T-helper 1 cell treated with Interleukin-12 subunit alpha and Interleukin-12 subunit beta and Interleukin-4 antibody, amounts not matched to agents 30 μg/mL and 1 μg/mL, for 36 hours (primary cell): ENCODE results near the gene IGDCC3.
"Not testable (repeated sequence)": the region's sequence is repeated elsewhere in the genome, so short reads cannot be mapped to it uniquely, and the experiment has no call there.

Experiments used
- H3K27ac Mint-ChIP-seq: one replicate; pipeline ENCODE4 v1.8.0; 2021; ENCODE audit warnings: mild to moderate bottlenecking, mixed read lengths
- H3K27me3 Mint-ChIP-seq: one replicate; pipeline ENCODE4 v1.8.0; 2021; ENCODE audit warnings: low read depth, mixed read lengths
- H3K36me3 Mint-ChIP-seq: one replicate; pipeline ENCODE4 v1.8.0; 2021; ENCODE audit warnings: low read depth, mixed read lengths
- H3K4me1 Mint-ChIP-seq: one replicate; pipeline ENCODE4 v1.8.0; 2021; ENCODE audit warnings: low read depth, mixed read lengths
- H3K4me3 Mint-ChIP-seq: one replicate; pipeline ENCODE4 v1.8.0; 2021; ENCODE audit warnings: mild to moderate bottlenecking, moderate library complexity, mixed read lengths
- H3K9me3 Mint-ChIP-seq: one replicate; pipeline ENCODE4 v1.8.0; 2021; ENCODE audit warnings: mixed read lengths

Gene IGDCC3

DNA sequence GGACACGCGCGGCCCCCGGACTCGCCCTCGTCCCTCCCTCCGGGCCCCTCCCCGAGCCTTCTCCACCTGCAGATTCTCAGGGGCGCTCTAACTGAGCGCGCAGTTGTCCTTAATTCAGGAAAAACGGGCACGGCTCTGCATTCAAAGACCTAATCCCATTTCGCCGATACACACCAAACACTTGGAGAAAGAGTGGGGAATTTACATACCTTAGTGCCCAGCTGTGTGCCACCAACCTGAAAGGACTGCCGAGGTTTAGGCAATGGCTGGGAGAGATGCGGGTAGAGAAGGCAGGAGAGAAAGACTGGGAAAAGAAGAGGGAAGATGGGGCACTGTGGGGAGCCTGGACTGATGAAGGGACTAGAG lies 21.8 kb downstream of the IGDCC3 start:
- Mint-ChIP-seq H3K27ac (no peak overlapping the region), H3K36me3 (peaks cover 2% of the 10 kb centered on the region), H3K4me1 (peaks cover 2% of the 10 kb centered on the region), H3K27me3 (peaks cover 71% of the 10 kb centered on the region), H3K9me3 (peaks cover 6% of the 10 kb centered on the region), H3K4me3 (no peak overlapping the region)

DNA sequence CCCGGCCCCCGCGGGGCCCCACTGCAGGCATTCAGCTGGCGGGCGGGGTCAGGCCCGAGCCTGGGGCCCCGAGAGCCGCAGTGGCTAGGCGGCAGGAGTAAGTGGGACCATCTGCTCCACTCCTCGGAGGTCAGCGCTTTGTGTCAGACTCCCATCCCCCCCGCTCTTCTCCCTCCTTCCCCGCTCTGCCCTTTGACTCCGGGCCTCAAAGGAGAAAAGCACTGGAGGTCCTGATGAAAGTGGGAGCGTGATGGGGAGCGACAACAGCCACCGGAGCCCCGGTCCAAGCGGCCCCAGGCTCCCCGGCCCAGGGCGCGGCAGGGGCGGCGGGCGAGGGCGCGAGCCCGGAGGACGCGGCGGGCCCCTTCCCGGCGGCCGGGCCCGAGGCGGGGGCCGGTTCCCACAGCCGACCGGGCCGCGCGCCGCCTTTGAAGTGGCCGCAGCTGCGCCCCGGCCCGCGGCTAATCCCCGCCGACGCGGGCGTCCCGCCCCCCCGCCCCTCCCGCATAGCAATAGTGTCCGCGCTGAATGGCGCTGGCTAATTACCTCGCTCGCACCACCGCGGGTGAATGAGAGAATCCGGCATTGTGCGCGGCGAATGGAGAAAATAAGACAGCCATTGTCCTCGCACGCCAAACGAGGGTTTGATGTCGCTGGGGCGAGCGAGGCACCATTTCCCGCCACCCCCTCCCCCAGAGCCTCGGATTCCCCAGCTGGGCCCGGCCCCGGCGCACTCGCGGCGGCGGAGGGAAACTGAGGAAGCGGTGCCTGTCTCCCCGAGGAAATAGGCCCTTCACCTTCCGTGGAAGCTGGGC lies 22.4 kb downstream of the IGDCC3 start:
- Mint-ChIP-seq H3K4me3 (no peak overlapping the region), H3K36me3 (peaks cover 2% of the 10 kb centered on the region), H3K27me3 (peaks cover 70% of the 10 kb centered on the region), H3K4me1 (peaks cover 2% of the 10 kb centered on the region), H3K27ac (no peak overlapping the region), H3K9me3 (peaks cover 10% of the 10 kb centered on the region)

GRCh38 chr15:65354835-65355172 lies 23.0 kb downstream of the IGDCC3 start:
- Mint-ChIP-seq H3K9me3 (peaks cover 10% of the 10 kb centered on the region), H3K27me3 (peaks cover 65% of the 10 kb centered on the region), H3K27ac (no peak overlapping the region), H3K4me3 (no peak overlapping the region), H3K4me1 (peaks cover 2% of the 10 kb centered on the region), H3K36me3 (peaks cover 2% of the 10 kb centered on the region)

- not testable (repeated sequence) for H3K4me3 Mint-ChIP-seq, H3K36me3 Mint-ChIP-seq, H3K4me1 Mint-ChIP-seq, H3K27ac Mint-ChIP-seq, H3K9me3 Mint-ChIP-seq
- H3K27me3 Mint-ChIP-seq, result peaks cover 54% of the 10 kb centered on the region
Observed at GRCh38 chr15:65351972-65352371, 25.8 kb downstream of the IGDCC3 start.

DNA sequence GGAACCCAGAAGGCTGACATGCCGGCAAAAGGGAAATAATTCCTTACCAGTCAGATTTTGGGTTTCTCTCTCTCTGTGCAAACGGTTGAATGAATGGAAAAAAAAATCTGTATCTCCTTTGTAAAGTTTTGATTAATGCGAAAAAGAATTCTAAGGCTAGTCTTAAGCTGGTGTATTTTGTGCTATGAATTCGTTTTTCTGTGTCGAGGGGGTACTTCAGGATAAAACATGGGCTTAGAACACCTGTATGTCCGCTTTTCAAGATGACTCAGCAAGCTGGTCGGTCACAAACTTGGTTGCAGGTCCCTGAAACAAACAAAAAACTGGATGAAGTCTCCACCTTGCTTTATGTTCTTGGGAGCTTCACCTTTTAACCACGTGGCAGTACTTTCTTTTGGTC lies 28.5 kb downstream of the IGDCC3 start:
- Mint-ChIP-seq H3K36me3 (no peaks in the 10 kb centered on the region), H3K4me3 (no peak overlapping the region), H3K27me3 (peaks cover 34% of the 10 kb centered on the region), H3K27ac (no peak overlapping the region), H3K9me3 (peaks cover 6% of the 10 kb centered on the region), H3K4me1 (no peaks in the 10 kb centered on the region)

GRCh38 chr15:65347756-65348155 lies 30.0 kb downstream of the IGDCC3 start:
- H3K27me3 Mint-ChIP-seq, result peaks cover 18% of the 10 kb centered on the region
- H3K27ac Mint-ChIP-seq, H3K9me3 Mint-ChIP-seq, H3K4me3 Mint-ChIP-seq, H3K36me3 Mint-ChIP-seq, H3K4me1 Mint-ChIP-seq: not testable (repeated sequence)

DNA sequence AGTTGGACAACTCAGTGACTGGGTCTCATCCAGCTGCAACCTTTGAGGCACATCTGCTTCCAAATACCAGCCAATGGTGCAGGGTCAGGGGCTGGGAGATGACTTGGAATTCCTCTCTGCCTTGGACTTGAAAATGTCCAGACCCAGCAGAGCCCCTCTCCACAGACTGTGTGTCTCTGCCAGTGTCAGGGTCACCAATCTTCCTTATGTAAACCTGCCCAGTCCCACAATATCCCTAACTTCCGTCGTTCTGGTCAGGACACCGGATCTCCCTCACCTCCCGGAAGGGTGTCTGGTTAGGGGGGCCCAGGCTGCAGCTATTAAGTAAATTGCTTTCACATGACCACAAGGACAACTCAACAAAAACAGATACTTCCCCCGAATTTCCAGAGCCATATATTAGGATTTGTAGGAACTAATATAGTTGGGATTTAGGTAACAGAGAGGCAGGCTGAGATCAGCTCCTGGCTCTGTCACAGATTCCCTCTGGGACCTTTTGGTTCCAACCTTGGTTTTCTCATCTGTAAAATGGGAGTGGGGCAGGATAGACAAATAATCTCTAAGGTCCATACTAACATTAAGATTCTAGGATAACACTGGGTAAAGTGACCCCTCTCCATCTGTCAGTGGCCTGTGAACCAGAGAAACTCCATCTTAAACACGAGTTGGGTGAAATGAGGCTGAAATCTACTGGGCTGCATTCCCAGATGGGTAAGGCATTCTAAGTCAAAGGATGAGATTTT lies 30.8 kb downstream of the IGDCC3 start:
- Mint-ChIP-seq H3K27me3 (peaks cover 17% of the 10 kb centered on the region), H3K4me1 (no peaks in the 10 kb centered on the region), H3K27ac (no peak overlapping the region), H3K9me3 (peaks cover 4% of the 10 kb centered on the region), H3K4me3 (no peak overlapping the region), H3K36me3 (no peaks in the 10 kb centered on the region)

GRCh38 chr15:65344914-65345275 lies 32.9 kb downstream of the IGDCC3 start:
- peaks cover 28% of the 10 kb centered on the region for H3K27me3 Mint-ChIP-seq
- H3K4me3 Mint-ChIP-seq, result no peak overlapping the region
- no peaks in the 10 kb centered on the region for H3K36me3 Mint-ChIP-seq
- peaks cover under 1% of the 10 kb centered on the region for H3K4me1 Mint-ChIP-seq
- no peak overlapping the region for H3K27ac Mint-ChIP-seq
- H3K9me3 Mint-ChIP-seq, result no peaks in the 10 kb centered on the region

DNA sequence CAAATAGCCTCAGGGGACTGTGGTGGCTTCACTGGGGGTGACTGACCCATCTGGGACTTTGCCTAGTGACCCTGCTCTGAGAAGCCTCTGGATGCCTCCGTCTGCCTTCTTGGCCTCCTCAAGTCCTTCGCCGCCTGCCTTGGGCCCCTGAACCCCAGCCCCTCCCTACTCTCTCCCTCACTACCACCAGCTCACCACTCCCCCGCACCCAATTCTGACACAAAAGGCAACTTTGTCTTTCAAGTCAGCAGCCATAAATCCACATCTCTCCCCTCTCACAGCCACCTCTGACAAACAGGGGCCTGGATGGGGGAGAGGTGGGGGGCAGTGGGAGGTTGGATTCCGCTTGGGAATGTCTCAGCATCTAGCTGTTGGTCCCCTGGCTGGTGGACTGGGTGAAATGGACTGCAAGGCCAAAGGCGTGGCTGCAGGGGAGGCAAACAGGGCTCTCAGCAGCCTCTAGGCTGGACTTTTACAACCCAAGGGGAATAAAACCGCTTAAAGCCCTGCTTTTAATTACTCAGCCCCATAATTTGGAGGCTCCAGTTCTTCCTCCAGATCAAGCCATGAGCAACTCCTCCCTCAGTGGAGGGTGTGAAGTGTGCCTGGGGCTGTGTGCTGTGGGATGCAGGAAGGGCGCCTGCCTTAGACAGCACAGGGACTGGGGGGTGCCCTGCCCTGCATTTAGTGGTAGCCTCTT lies 33.4 kb downstream of the IGDCC3 start:
- H3K9me3 Mint-ChIP-seq, result no peaks in the 10 kb centered on the region
- no peak overlapping the region for H3K4me3 Mint-ChIP-seq
- H3K27me3 Mint-ChIP-seq, result peaks cover 26% of the 10 kb centered on the region

DNA sequence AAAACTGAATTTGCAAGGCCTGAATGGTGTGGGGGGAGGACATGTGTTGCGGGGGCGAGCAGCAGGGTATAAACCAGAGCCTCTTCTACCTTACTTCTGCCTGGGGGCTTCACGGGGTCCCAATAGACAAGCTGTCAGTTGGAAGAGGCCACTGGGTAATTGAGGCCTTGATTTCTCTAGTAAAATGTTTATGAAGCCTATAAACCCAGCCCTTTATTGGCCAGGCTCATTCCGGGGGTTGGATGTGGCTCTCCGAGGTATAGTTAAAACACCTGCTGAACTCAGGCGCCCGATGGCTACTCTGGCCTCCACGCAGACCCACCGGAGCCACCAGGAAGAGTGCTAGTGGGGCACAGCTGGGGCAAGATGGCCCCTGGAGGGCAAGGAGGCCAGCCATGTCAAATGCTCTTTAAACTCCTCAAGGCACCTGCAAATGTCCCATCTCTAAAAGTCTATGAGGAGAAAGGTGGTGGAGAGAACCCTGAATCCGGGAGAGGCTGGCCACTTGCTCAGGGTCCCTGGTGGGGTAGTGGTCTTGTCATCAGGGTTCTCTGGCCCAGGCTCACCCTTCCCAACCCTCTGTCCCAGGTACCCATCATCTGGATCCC lies 34.3 kb downstream of the IGDCC3 start:
- Mint-ChIP-seq H3K4me1 (peaks cover 4% of the 10 kb centered on the region), H3K4me3 (no peak overlapping the region), H3K27ac (no peak overlapping the region), H3K36me3 (no peaks in the 10 kb centered on the region), H3K9me3 (no peaks in the 10 kb centered on the region), H3K27me3 (peaks cover 18% of the 10 kb centered on the region)

More for the DNA sequence above, 33.4 kb downstream of the IGDCC3 start:
- H3K27ac Mint-ChIP-seq, result no peak overlapping the region
- H3K4me1 Mint-ChIP-seq, result peaks cover 4% of the 10 kb centered on the region
- H3K36me3 Mint-ChIP-seq, result no peaks in the 10 kb centered on the region

DNA sequence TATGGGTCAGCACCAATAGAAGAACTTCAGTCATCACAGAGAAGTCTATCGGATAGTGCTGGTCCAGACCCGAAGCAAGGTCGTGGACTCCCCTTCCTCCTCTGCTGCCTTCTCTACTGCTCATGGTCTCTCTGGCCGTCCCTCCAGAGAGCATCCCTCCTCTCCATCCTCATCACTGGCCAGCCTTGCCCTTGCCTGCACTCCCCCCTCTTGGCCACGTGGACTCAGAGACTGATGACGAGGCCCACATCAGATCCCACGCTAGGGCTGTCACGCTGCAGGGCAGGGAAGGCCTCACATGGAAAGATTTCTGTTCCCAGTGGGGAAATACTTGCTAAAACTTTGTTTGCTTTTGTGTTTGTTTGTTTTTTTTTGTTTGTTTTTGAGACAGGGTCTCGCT lies 35.3 kb downstream of the IGDCC3 start:
- H3K27ac Mint-ChIP-seq, result no peak overlapping the region
- H3K9me3 Mint-ChIP-seq, result no peaks in the 10 kb centered on the region
- H3K27me3 Mint-ChIP-seq, result peaks cover 18% of the 10 kb centered on the region
- H3K4me3 Mint-ChIP-seq, result no peak overlapping the region
- H3K36me3 Mint-ChIP-seq, result no peaks in the 10 kb centered on the region
- peaks cover 4% of the 10 kb centered on the region for H3K4me1 Mint-ChIP-seq

- Mint-ChIP-seq H3K27ac (no peak overlapping the region), H3K4me1 (peaks cover 4% of the 10 kb centered on the region), H3K27me3 (peaks cover 18% of the 10 kb centered on the region), H3K4me3 (no peak overlapping the region), H3K9me3 (no peaks in the 10 kb centered on the region), H3K36me3 (no peaks in the 10 kb centered on the region)
Observed at GRCh38 chr15:65339920-65340319, 37.9 kb downstream of the IGDCC3 start.

- peaks cover 4% of the 10 kb centered on the region for H3K4me1 Mint-ChIP-seq
- H3K9me3 Mint-ChIP-seq, result no peaks in the 10 kb centered on the region
- no peak overlapping the region for H3K27ac Mint-ChIP-seq
- H3K36me3 Mint-ChIP-seq, result no peaks in the 10 kb centered on the region
- peaks cover 18% of the 10 kb centered on the region for H3K27me3 Mint-ChIP-seq
- no peak overlapping the region for H3K4me3 Mint-ChIP-seq
Observed at GRCh38 chr15:65339416-65339815, 38.4 kb downstream of the IGDCC3 start.

GRCh38 chr15:65338823-65339222 lies 39.0 kb downstream of the IGDCC3 start:
- Mint-ChIP-seq H3K9me3 (no peaks in the 10 kb centered on the region), H3K27ac (no peak overlapping the region), H3K27me3 (peaks cover 18% of the 10 kb centered on the region), H3K4me1 (peaks cover 4% of the 10 kb centered on the region), H3K36me3 (no peaks in the 10 kb centered on the region), H3K4me3 (no peak overlapping the region)
